ENCODE data around the gene TUBB2B.
"Not testable (repeated sequence)": the region's sequence is repeated elsewhere in the genome, so short reads cannot be mapped to it uniquely, and the experiment has no call there.

Gene TUBB2B

GRCh38 chr6:3183066-3183465, 44.4 kb downstream of the TUBB2B start:
- DNase-seq, result no peak

DNA sequence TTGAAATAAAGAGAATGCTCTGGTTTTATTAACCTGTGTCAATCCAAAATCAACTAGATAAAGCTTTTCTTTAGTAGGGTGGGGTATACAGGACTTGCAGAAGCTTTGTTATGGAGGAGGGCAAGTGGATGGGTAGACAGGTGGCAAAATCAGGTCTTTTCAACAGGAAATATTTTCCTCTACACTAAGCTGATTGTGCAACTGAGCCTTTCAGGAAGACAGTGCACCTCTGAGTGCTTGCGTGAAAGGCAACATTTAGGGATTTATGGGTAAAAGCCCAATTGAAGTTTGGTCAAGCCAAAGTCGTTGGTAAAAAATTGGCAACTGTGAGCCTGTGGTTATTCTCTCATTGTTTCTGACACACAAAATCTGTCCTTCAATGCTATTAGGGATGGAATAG, 46.3 kb downstream of the TUBB2B start:
- no peak for DNase-seq

GRCh38 chr6:3179945-3180344, 47.5 kb downstream of the TUBB2B start:
- DNase-seq, result not testable (repeated sequence)

DNA sequence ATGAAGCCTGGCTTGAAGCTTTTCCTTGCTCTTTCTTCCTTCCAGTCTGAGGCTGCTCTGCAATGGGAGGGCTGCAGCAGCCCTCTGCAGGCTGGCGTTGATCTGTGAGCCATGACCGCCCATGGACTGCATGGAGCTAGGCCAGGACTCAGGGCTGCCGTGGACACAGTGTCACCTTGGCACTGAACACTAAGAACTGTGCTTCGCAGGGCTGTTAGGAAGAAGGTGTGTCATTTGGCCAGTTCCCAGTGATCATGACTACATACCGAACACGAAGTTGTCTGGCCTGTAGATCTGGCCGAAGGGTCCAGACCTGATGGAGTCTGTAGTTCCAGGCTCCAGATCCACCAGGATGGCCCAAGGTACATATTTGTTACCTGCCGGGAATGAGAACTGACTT, 48.8 kb downstream of the TUBB2B start:
- DNase-seq, result not testable (repeated sequence)

DNA sequence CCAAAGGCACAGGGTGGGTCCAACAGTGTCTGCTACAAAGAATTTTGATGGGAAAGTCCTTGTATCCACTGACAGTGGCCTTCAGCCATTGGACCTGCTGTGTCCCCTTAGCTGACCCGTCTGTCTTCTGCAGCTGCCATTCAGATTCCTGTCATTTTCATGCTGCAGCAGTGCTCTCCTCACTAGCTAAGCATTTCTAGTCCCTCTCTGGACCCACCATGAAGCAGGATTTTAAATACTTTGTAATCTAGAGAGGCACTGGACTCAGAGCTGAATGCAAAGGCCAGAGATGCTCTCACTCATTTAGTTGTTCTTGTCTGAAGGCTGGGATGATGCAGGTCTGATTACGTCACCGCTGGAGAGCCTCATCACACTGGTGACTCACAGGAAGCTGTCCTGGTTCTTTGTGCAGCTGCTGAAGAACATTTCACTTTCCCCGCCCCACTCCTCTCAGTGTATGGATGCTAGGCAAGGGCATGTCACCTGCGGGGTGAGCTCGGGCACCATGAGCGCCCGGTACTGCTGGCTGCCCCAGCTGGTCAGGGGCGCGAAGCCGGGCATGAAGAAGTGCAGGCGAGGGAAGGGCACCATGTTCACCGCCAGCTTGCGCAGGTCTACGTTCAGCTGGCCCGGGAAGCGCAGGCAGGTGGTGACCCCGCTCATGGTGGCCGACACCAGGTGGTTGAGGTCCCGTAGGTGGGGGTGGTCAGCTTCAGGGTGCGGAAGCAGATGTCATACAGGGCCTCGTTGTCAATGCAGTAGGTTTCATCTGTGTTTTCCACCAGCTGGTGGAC, 50.7 kb downstream of the TUBB2B start:
- no peak for DNase-seq

DNA sequence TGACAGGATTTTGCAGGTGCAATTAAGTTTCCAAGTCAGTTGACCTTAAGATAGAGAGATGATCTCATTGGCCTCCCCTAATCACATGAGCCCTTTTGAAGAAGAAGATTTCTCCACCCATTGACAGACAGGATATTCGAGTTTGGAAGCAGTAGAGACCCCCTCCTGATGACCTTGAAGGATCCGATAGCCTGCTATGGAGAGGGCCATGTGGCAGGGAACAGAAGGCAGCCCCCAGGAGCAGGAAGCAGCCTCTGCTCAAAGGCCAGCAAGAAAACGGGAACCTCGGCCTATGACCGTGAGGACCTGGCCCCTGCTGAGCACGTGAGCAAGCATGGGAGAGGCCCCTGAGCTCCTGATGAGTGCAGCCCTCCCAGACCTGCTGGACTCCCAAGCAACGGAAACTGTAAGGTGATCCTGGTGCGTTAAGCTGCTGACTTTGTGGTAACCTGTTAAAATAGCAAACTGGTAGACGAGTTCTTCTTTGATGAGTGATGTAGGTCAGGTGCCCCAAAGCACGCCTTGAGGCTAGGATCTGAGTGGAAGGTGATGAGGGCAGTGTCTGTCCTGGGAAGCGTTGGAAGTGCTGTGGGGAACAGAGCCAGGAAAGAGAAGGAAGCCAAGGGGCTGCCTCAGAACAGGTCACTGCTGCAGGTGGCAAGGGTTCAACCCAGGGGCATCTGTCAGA, 51.6 kb downstream of the TUBB2B start:
- DNase-seq, result no peak

All from NCI-H2107 (cell line).